ENCODE results near the gene XIST. TPM values are rescaled to one million over a fixed set of nuclear protein-coding genes. Genes with fewer than 3 reads are reported as not detected.

Gene XIST
- total and polyA plus RNA-seq, 9 of the 15 experiments (the other 6 are each of a cell fraction or from before 2014, with no cell fraction given), result 22.4 to 160 (median 55.5) TPM

DNA sequence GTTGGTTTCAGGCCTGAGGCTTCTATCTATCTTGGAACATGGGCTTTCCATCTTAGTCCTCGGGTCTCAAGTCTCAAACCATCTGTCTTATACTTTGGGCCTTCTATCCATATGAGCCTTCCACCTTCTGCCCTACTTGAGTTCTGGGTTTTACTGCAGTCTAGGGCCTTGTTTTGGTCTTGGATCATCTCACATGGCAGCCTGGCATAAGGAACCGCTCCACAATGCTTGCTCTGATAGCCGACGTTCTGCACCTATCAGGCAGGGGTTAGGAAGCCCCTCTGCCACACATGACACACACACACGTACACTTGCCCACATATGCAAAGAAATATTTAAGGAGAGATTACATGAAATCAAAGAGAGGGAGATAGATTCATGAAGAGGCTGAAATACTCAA lies 25.5 kb downstream of the XIST start:
- H3K79me2 ChIP-seq (ENCODE audit: control insufficient read depth, insufficient read depth, low read length), result peaks cover 6% of the 10 kb centered on the region; the same call in 1 of the 3 replicates
- no peak overlapping the region for H2AFZ ChIP-seq (ENCODE audit: low read depth, low read length)
- no peaks in the 10 kb centered on the region for H3K4me1 ChIP-seq (replicated peaks in 1 of 2; ENCODE audit: control insufficient read depth in 2 of 2, insufficient read depth in 2 of 2, low read length in 2 of 2)
- H3K36me3 ChIP-seq (ENCODE audit: control insufficient read depth, insufficient read depth, low read length), result peaks cover 84% of the 10 kb centered on the region; the same call in 2 of the 3 replicates
- no peaks in the 10 kb centered on the region; the same call in 1 of the 2 replicates for H4K20me1 ChIP-seq (replicated peaks; ENCODE audit: control insufficient read depth, insufficient read depth, low read length)
- H3K4me2 ChIP-seq (ENCODE audit: insufficient read depth, low read length), result no peak overlapping the region
- no peaks in the 10 kb centered on the region for H3K27me3 ChIP-seq (ENCODE audit: control insufficient read depth in 2 of 2, insufficient read depth in 2 of 2, low read length in 2 of 2)
- CTCF ChIA-PET (ENCODE audit: low intra/inter-chr PET ratio), result no interaction called here
- H3K9me3 ChIP-seq (replicated peaks; ENCODE audit: control insufficient read depth, insufficient read depth, low read depth, low read length), result no peaks in the 10 kb centered on the region
- DNase-seq (ENCODE audit: extremely low read depth in 1 of 4, low spot score in 3 of 4) (no peak), FAIRE-seq (no peak), ATAC-seq (no peak)
- BruUV-seq (replicated peaks), result no TSS peak
- intact Hi-C loops (cut with micrococcal nuclease), result no loop called here
- TF ChIP-seq, protein P1, sequence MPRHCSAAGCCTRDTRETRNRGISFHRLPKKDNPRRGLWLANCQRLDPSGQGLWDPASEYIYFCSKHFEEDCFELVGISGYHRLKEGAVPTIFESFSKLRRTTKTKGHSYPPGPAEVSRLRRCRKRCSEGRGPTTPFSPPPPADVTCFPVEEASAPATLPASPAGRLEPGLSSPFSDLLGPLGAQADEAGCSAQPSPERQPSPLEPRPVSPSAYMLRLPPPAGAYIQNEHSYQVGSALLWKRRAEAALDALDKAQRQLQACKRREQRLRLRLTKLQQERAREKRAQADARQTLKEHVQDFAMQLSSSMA (CRISPR knock-in tag; IDR thresholded peaks at IDR 0.05), result no peak
- TF ChIP-seq NFIX (CRISPR knock-in tag; IDR thresholded peaks at IDR 0.05; ENCODE audit: low read depth) (no peak), POLR3G (IDR thresholded peaks at IDR 0.05; ENCODE audit: extremely low read depth, insufficient read length, insufficient replicate concordance) (no peak), ZNF197 (CRISPR knock-in tag; IDR thresholded peaks at IDR 0.05; ENCODE audit: low read depth) (no peak), HNRNPUL1 (IDR thresholded peaks at IDR 0.05; ENCODE audit: low read length) (no peak), TARDBP (IDR thresholded peaks at IDR 0.05) (no peak), GABPA (tag; conservative IDR thresholded peaks at IDR 0.05; ENCODE audit: low read depth) (no peak)
- TF ChIP-seq, protein P2, sequence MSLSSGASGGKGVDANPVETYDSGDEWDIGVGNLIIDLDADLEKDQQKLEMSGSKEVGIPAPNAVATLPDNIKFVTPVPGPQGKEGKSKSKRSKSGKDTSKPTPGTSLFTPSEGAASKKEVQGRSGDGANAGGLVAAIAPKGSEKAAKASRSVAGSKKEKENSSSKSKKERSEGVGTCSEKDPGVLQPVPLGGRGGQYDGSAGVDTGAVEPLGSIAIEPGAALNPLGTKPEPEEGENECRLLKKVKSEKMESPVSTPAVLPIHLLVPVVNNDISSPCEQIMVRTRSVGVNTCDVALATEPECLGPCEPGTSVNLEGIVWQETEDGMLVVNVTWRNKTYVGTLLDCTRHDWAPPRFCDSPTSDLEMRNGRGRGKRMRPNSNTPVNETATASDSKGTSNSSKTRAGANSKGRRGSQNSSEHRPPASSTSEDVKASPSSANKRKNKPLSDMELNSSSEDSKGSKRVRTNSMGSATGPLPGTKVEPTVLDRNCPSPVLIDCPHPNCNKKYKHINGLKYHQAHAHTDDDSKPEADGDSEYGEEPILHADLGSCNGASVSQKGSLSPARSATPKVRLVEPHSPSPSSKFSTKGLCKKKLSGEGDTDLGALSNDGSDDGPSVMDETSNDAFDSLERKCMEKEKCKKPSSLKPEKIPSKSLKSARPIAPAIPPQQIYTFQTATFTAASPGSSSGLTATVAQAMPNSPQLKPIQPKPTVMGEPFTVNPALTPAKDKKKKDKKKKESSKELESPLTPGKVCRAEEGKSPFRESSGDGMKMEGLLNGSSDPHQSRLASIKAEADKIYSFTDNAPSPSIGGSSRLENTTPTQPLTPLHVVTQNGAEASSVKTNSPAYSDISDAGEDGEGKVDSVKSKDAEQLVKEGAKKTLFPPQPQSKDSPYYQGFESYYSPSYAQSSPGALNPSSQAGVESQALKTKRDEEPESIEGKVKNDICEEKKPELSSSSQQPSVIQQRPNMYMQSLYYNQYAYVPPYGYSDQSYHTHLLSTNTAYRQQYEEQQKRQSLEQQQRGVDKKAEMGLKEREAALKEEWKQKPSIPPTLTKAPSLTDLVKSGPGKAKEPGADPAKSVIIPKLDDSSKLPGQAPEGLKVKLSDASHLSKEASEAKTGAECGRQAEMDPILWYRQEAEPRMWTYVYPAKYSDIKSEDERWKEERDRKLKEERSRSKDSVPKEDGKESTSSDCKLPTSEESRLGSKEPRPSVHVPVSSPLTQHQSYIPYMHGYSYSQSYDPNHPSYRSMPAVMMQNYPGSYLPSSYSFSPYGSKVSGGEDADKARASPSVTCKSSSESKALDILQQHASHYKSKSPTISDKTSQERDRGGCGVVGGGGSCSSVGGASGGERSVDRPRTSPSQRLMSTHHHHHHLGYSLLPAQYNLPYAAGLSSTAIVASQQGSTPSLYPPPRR (CRISPR knock-in tag; IDR thresholded peaks at IDR 0.05; ENCODE audit: borderline replicate concordance), result no peak
- POLR2A ChIA-PET, result no interaction called here
- H3K4me3 ChIP-seq, result no peak overlapping the region
- H3K27ac ChIP-seq (ENCODE audit: extremely low read depth, low read depth, low read length), result no peak overlapping the region
- WGBS (ENCODE audit: insufficient coverage, low coverage, missing lambda C conversion rate), result 29% methylated on average over 5 of the region's 5 CpGs
- in situ Hi-C loops (cut with MboI), result no loop called here
- H3K9me1 ChIP-seq (ENCODE audit: control insufficient read depth, insufficient read depth, low read length), result peaks cover 2% of the 10 kb centered on the region
- H3K9ac ChIP-seq (ENCODE audit: insufficient read depth in 1 of 2, low read depth in 2 of 2, low read length in 2 of 2), result no peak overlapping the region

Measured in K562 (cell line).